Pancreas (tissue), 8 donors: ENCODE measurements around the gene SYNJ2BP. TPM values are rescaled to one million over a fixed set of nuclear protein-coding genes. Genes with fewer than 3 reads are reported as not detected.

Experiments used
- polyA plus RNA-seq, 2 donors: library from polyadenylated mRNA; stranded (reverse); fragments of 200-250 nt; gene quantifications; one replicate each; pipeline ENCODE4 v1.2.3, GENCODE V29; 2013
- total RNA-seq, 6 donors: library from RNA; stranded (reverse); fragmentation: NEBNext Ultra II Directional in 4 of 6; extraction: Animal tissue kit (Norgen Biotek cat#: 25700) in 4 of 6; gene quantifications; one replicate each; pipeline versions ENCODE4 v1.2.1 to v1.2.4, GENCODE V29; 2021 to 2023
- donor health status: healthy with polysubstance abuse.
- donor health status: DM: no; HTN: no; CAD: no; lungs with moderate emphysema.
- donor health status: DM: no; HTN: no; CAD: no.
- donor health status: Bipolar disorder and iron deficiency.
- donor health status: DM: yes; HTN: yes; CAD: no.
- donor health status: DM: no; HTN: no; CAD: no.
- donor health status: DM: no; HTN: no; CAD: no.
- donor health status: DM: yes; HTN: yes; CAD: no.

SYNJ2BP gene
- total and polyA plus RNA-seq, 8 donors, result 5.0 to 20.5 (median 11.7) TPM

Other genes with a start within 250 kb of the SYNJ2BP start
- gene SLC8A3, start 228.1 kb downstream of the SYNJ2BP start, total RNA-seq, result under 1 TPM; 0.08 to 0.75 (median 0.35) TPM
- 1 to 10 TPM in 1 of 2 donors, under 1 TPM in 1; 0.38 to 1.5 TPM for gene SLC8A3, start 228.1 kb downstream of the SYNJ2BP start, polyA plus RNA-seq
- gene COX16, start 57.4 kb downstream of the SYNJ2BP start, total RNA-seq, result 10 to 100 TPM; 16.1 to 23.2 (median 20.6) TPM
- gene COX16, start 57.4 kb downstream of the SYNJ2BP start, polyA plus RNA-seq, result 10 to 100 TPM; 29.0 to 35.6 TPM
- gene ADAM21, start 35.1 kb upstream of the SYNJ2BP start, total RNA-seq, result under 1 TPM in 1 of 6 donors, not detected in 5; 0.09 TPM
- under 1 TPM in 1 of 2 donors, not detected in 1; 0.05 TPM for gene ADAM21, start 35.1 kb upstream of the SYNJ2BP start, polyA plus RNA-seq
- gene ADAM20, start 117.9 kb upstream of the SYNJ2BP start, total RNA-seq, result under 1 TPM; 0.16 to 0.72 (median 0.46) TPM
- gene ADAM20, start 117.9 kb upstream of the SYNJ2BP start, polyA plus RNA-seq, result under 1 TPM; 0.08 to 0.14 TPM
- 10 to 100 TPM; 10.4 to 15.8 (median 12.6) TPM for gene MED6, start 183.6 kb upstream of the SYNJ2BP start, total RNA-seq
- 10 to 100 TPM in 1 of 2 donors, 1 to 10 TPM in 1; 6.4 to 13.8 TPM for gene MED6, start 183.6 kb upstream of the SYNJ2BP start, polyA plus RNA-seq
- 1 to 10 TPM in 3 of 6 donors, under 1 TPM in 3; 0.59 to 4.0 (median 1.00) TPM for gene TTC9, start 224.8 kb upstream of the SYNJ2BP start, total RNA-seq
- gene TTC9, start 224.8 kb upstream of the SYNJ2BP start, polyA plus RNA-seq, result under 1 TPM; 0.84 to 0.96 TPM